RWPE2 (cell line): Measurements from ENCODE around the gene CDK11B.
A peak's percentile ranks its signal among the peaks of the same experiment; 100 is the strongest.

Experiments used
- ATAC-seq: fragments of 200-7000 bp; cut with Tn5 transposase; 3 replicates; pipeline ENCODE4 v1.9.1; 2021; ENCODE audit warnings: low read depth
- DNase-seq: peaks from one replicate; pipeline ENCODE4 v3.0.0-alpha.2; 2020; ENCODE audit warnings: low spot score
- H3K27ac ChIP-seq: fragments of 450-650 bp; 2 replicates; pipeline ENCODE4 v1.5.1; 2017; ENCODE audit warnings: mild to moderate bottlenecking; ENCODE audit not compliant: poor library complexity, severe bottlenecking
- H3K27me3 ChIP-seq: fragments of 250-450 bp; sonication (Bioruptor Pico); 2 replicates; pipeline ENCODE4 v1.5.1; 2021; ENCODE audit warnings: mild to moderate bottlenecking, moderate library complexity; ENCODE audit not compliant: insufficient read depth, poor library complexity, severe bottlenecking
- H3K36me3 ChIP-seq: fragments of 250-450 bp; sonication (Bioruptor Pico); 2 replicates; pipeline ENCODE4 v1.5.1; 2020; ENCODE audit warnings: low read depth, mild to moderate bottlenecking, moderate library complexity
- H3K4me1 ChIP-seq: fragments of 250-450 bp; sonication (Bioruptor Pico); 2 replicates; pipeline ENCODE4 v1.5.1; 2021; ENCODE audit warnings: mild to moderate bottlenecking, moderate library complexity; ENCODE audit not compliant: insufficient read depth, poor library complexity, severe bottlenecking
- H3K4me3 ChIP-seq: fragments of 250-450 bp; sonication (Bioruptor Pico); 2 replicates; pipeline ENCODE4 v1.5.1; 2021; ENCODE audit warnings: mild to moderate bottlenecking, moderate library complexity; ENCODE audit not compliant: severe bottlenecking
- H3K9me3 ChIP-seq: fragments of 250-450 bp; sonication (Bioruptor Pico); 2 replicates; pipeline ENCODE4 v1.5.1; 2021; ENCODE audit warnings: mild to moderate bottlenecking, moderate library complexity; ENCODE audit not compliant: severe bottlenecking
- TF ChIP-seq, protein P1 (sequence below): fragments of 450-650 bp; IDR thresholded peaks from one replicate; pipeline ENCODE4 v1.5.1; 2017; ENCODE audit warnings: mild to moderate bottlenecking, moderate library complexity; ENCODE audit not compliant: poor library complexity, severe bottlenecking

CDK11B gene

DNA sequence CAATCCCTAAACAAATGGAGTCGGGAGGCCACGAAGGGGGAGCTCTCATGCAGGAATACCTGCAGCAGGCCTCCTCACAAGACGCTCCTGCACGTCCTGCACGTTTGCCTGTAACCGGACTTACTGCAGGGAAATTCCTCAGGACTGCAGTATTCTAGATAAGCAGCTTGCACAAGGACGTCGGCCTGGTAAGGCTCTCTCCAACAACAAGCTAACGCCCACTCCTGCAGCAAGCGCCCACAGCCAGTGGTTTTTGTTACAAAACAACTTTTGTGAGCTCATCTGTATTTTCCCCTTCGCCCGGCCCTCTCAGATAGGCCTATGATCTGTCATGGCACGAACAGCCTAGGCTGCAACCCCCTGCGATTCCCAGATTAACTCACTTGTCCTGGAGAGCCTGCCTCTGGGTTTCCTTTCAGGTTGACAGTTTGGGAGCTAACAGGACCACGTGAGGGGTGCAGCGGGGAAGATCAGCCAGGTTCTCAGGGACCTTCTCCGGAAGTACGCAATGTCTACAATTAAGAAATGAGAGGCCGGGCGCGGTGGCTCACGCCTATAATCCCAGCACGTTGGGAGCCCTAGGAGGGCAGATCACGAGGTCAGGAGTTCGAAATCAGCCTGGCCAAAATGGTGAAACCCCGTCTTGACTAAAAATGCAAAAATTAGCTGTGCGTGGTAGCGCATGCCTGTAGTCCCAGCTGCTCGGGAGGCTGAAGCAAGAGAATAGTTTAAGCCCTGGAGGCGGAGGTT, 44.4 kb downstream of the CDK11B start:
- no peaks in the 10 kb centered on the region for H3K4me1 ChIP-seq
- H3K9me3 ChIP-seq, result no peaks in the 10 kb centered on the region
- H3K36me3 ChIP-seq, result no peaks in the 10 kb centered on the region
- H3K4me3 ChIP-seq, result peak overlapping the region; percentile 83
- ATAC-seq (peak; percentile 4; the same call in 1 of the 3 replicates), DNase-seq (no peak)
- no peaks in the 10 kb centered on the region for H3K27me3 ChIP-seq
- TF ChIP-seq, protein P1, sequence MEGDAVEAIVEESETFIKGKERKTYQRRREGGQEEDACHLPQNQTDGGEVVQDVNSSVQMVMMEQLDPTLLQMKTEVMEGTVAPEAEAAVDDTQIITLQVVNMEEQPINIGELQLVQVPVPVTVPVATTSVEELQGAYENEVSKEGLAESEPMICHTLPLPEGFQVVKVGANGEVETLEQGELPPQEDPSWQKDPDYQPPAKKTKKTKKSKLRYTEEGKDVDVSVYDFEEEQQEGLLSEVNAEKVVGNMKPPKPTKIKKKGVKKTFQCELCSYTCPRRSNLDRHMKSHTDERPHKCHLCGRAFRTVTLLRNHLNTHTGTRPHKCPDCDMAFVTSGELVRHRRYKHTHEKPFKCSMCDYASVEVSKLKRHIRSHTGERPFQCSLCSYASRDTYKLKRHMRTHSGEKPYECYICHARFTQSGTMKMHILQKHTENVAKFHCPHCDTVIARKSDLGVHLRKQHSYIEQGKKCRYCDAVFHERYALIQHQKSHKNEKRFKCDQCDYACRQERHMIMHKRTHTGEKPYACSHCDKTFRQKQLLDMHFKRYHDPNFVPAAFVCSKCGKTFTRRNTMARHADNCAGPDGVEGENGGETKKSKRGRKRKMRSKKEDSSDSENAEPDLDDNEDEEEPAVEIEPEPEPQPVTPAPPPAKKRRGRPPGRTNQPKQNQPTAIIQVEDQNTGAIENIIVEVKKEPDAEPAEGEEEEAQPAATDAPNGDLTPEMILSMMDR, result no peak
- peak overlapping the region; percentile 83 for H3K27ac ChIP-seq

- Histone ChIP-seq H3K9me3 (no peaks in the 10 kb centered on the region), H3K4me1 (no peaks in the 10 kb centered on the region), H3K36me3 (no peaks in the 10 kb centered on the region), H3K4me3 (no peak overlapping the region), H3K27ac (peak overlapping the region; percentile 83), H3K27me3 (no peaks in the 10 kb centered on the region)
- no peak for DNase-seq
- no peak for ATAC-seq
- TF ChIP-seq, protein P1, result no peak
Observed at GRCh38 chr1:1613509-1614082, 45.2 kb downstream of the CDK11B start.

GRCh38 chr1:1612104-1612400, 46.8 kb downstream of the CDK11B start:
- H3K27ac ChIP-seq, result no peak overlapping the region
- no peaks in the 10 kb centered on the region for H3K27me3 ChIP-seq
- ATAC-seq (no peak), DNase-seq (no peak)
- no peaks in the 10 kb centered on the region for H3K4me1 ChIP-seq
- H3K4me3 ChIP-seq, result no peak overlapping the region
- H3K36me3 ChIP-seq, result no peaks in the 10 kb centered on the region
- H3K9me3 ChIP-seq, result no peaks in the 10 kb centered on the region
- TF ChIP-seq, protein P1, result no peak

DNA sequence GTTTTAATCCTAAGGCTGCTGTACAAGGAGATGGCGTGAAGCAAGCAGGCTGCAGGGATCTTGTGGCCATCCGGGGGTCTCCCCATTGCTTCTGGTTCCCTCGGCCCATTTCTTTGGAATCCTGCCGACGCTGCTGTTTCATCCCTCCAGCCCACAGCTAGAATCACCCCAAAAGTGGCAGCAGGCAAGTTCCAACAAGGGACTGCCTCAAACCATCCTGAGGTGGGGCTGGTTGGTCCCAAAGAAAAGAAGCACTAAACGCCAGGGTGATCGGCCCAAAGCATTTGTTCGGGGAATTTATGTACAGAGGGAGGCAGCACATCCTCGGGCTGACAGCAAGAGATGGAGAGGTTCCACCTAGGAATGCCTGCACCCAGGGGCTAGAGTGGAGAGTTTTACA, 48.0 kb downstream of the CDK11B start:
- Histone ChIP-seq H3K4me3 (no peak overlapping the region), H3K27ac (no peak overlapping the region), H3K27me3 (no peaks in the 10 kb centered on the region), H3K4me1 (no peaks in the 10 kb centered on the region), H3K36me3 (no peaks in the 10 kb centered on the region), H3K9me3 (no peaks in the 10 kb centered on the region)
- TF ChIP-seq, protein P1, result no peak
- DNase-seq, result no peak
- no peak for ATAC-seq
